ENCODE data around the gene TPRA1. TPM values are rescaled to one million over a fixed set of nuclear protein-coding genes. Genes with fewer than 3 reads are reported as not detected.

The TPRA1 gene
- total RNA-seq, 1 donor from 2014 or later: 37.2 TPM

DNA sequence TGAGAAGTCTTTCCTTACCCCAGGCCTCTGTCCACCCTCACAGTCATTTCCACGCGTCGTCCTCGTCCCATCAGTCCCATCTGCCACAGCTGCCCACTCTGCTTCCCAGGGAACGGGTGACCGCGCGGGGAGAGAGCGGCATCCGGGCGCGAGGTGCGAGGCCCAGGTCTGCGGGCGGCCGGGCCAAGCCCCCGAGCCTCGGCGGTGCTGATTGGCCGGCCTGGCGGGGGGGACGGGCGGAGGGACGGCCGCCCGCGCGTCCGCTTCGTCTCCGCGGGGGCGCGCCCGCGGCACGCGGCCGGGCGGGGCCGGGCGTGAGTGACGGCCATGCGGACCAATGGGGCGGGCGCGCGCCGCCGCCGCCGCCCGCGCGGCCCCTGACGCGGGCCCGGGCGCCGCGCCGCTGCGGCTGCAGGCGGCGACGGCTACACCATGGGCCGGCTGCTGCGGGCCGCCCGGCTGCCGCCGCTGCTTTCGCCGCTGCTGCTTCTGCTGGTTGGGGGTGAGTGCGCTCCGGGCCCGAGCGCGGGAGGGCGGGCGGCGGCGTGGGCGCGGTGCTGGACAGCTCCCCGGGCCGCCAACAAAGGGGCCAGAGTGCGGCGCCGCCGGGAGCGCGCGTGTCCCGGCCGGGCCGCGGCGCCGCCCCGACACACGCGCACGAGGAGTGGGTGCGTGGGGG, 38.4 kb upstream of the TPRA1 start, which contains the start of gene PODXL2:
PODXL2 (plus strand) TSS at position 398 of the 679 bp plus-strand sequence; CDS start at position 433, 35 bp downstream.
- H3K9me3 Mint-ChIP-seq: no peaks in the 10 kb centered on the region
- H3K4me1 Mint-ChIP-seq: peaks cover 30% of the 10 kb centered on the region
- no peak within 1 kb of the TSS for H3K27ac Mint-ChIP-seq
- H3K4me3 Mint-ChIP-seq: peak within 1 kb of the TSS; percentile 68
- H3K36me3 Mint-ChIP-seq: no peaks in the 10 kb centered on the region
- peaks cover 65% of the 10 kb centered on the region for H3K27me3 Mint-ChIP-seq (ENCODE audit: low read depth)
- DNase-seq (ENCODE audit: low spot score in 2 of 2, unreplicated experiment in 2 of 2): peak; percentile 56 to 74
- TF ChIP-seq, protein P1, sequence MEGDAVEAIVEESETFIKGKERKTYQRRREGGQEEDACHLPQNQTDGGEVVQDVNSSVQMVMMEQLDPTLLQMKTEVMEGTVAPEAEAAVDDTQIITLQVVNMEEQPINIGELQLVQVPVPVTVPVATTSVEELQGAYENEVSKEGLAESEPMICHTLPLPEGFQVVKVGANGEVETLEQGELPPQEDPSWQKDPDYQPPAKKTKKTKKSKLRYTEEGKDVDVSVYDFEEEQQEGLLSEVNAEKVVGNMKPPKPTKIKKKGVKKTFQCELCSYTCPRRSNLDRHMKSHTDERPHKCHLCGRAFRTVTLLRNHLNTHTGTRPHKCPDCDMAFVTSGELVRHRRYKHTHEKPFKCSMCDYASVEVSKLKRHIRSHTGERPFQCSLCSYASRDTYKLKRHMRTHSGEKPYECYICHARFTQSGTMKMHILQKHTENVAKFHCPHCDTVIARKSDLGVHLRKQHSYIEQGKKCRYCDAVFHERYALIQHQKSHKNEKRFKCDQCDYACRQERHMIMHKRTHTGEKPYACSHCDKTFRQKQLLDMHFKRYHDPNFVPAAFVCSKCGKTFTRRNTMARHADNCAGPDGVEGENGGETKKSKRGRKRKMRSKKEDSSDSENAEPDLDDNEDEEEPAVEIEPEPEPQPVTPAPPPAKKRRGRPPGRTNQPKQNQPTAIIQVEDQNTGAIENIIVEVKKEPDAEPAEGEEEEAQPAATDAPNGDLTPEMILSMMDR (IDR thresholded peaks at IDR 0.05; ENCODE audit: unreplicated experiment): no peak

DNA sequence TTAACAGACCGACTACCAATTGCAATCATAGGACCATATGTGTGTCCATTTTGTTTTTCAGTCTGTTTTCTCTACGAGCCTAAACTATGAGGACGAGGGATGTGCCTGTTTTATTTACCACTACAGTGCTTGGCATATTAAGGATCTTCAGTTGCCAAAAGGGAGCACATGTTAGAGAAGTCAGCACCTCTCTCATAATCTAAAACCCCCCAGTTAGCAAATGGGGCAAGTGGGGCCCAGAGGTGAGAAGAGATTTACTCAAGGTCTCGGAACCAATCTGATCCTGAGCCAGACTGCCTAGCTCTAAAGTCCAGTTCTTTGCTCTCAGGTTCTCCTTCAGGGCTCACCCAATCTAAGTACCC, 37.9 kb upstream of the TPRA1 start:
- Mint-ChIP-seq H3K36me3 (no peaks in the 10 kb centered on the region), H3K4me1 (peaks cover 30% of the 10 kb centered on the region), H3K27ac (no peak overlapping the region), H3K27me3 (ENCODE audit: low read depth) (peaks cover 61% of the 10 kb centered on the region), H3K4me3 (peak overlapping the region; percentile 68), H3K9me3 (no peaks in the 10 kb centered on the region)
- TF ChIP-seq, protein P1 (IDR thresholded peaks at IDR 0.05; ENCODE audit: unreplicated experiment): no peak
- no peak for DNase-seq (ENCODE audit: low spot score in 2 of 2, unreplicated experiment in 2 of 2)

DNA sequence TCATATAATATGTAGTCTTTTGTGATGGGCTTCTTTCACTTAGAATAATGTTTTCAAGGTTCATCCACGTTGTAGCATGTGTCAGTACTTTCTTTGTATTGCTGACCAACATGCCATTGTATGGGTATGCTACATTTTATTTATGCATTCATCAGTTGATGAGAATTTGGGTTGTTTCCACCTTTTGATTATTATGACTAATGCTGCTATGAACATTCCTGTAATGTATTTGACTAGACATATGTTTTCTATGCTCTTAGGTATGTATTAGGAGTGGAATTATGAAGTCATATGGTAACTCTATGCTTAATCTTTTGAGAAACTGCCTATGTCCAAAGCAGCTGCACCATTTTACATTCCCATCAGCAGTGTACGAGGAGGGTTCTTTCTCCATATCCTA, 35.3 kb upstream of the TPRA1 start:
- no peak for DNase-seq (ENCODE audit: low spot score in 2 of 2, unreplicated experiment in 2 of 2)
- peaks cover 13% of the 10 kb centered on the region for H3K4me1 Mint-ChIP-seq
- H3K4me3 Mint-ChIP-seq: no peak overlapping the region
- no peaks in the 10 kb centered on the region for H3K36me3 Mint-ChIP-seq
- H3K27me3 Mint-ChIP-seq (ENCODE audit: low read depth): peaks cover 50% of the 10 kb centered on the region
- TF ChIP-seq, protein P1 (IDR thresholded peaks at IDR 0.05; ENCODE audit: unreplicated experiment): no peak
- H3K9me3 Mint-ChIP-seq: no peaks in the 10 kb centered on the region
- H3K27ac Mint-ChIP-seq: no peak overlapping the region

DNA sequence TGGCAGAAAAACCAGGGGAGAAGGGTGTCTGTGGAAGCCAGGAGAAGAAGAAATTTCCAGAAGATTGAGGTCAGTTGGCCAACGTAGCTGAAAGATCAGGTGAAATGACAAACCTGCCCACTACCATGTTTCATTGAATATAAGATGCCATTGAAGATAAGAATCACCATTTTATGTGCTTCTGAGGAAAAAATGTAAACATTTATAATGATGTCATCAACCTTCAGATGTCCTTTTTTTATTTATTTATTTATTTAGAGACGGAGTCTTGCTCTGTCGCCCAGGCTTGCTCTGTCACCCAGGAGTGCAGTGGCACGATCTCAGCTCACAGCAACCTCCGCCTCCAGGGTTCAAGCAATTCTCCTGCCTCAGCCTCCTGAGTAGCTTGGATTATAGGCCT, 33.5 kb upstream of the TPRA1 start:
- Mint-ChIP-seq H3K9me3 (no peaks in the 10 kb centered on the region), H3K36me3 (peaks cover 1% of the 10 kb centered on the region), H3K27me3 (ENCODE audit: low read depth) (peaks cover 39% of the 10 kb centered on the region), H3K27ac (no peak overlapping the region), H3K4me3 (no peak overlapping the region), H3K4me1 (peaks cover 4% of the 10 kb centered on the region)
- TF ChIP-seq, protein P1 (IDR thresholded peaks at IDR 0.05; ENCODE audit: unreplicated experiment): no peak
- DNase-seq (ENCODE audit: low spot score in 2 of 2, unreplicated experiment in 2 of 2): no peak

DNA sequence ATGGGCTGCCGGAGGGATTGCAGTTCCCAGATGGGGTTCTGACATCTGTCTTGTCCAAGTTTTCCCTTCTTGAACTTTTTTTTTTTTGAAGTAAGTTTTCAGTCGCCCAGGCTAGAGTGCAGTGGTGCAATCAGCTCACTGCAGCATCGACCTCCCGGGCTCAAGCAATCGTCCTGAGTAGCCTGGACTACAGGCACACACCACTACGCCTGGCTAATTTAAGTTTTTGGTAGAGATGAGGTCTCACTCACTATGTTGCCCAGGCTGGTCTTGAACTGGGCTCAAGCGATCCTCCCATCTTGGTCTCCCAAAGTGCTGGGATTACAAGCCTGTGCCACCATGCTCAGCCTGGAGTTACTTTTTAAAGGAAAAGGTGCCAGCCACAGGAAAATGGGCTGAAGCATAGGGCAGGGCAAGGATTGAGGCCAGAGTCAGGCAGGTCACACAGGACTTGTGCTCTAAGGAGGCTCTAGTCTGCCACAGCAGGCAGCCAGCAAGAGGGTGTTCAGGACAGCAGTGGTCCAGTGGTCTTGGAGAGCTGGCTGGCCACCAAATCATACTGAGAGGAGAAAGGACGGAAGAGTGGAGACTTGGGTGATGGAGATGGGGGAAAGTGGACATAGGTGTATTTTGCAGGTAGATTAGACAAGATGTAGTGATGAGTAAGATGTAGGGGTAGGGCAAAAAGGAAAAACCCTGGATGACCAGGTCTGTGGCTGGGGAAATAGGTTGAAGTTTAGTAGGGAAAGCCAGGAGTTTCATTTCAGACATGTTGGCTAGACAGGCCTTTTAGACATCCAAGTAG, 32.4 kb upstream of the TPRA1 start:
- Mint-ChIP-seq H3K4me3 (no peak overlapping the region), H3K4me1 (no peaks in the 10 kb centered on the region)

More for the DNA sequence above, 32.4 kb upstream of the TPRA1 start:
- Mint-ChIP-seq H3K9me3 (no peaks in the 10 kb centered on the region), H3K27me3 (ENCODE audit: low read depth) (peaks cover 31% of the 10 kb centered on the region), H3K36me3 (peaks cover 12% of the 10 kb centered on the region), H3K27ac (no peak overlapping the region)
- no peak for DNase-seq (ENCODE audit: low spot score in 2 of 2, unreplicated experiment in 2 of 2)
- TF ChIP-seq, protein P1 (IDR thresholded peaks at IDR 0.05; ENCODE audit: unreplicated experiment): no peak
